DOHH2 (cell line): Measurements from ENCODE around the gene ADORA1.

ENCODE experiments used
- EZH2phosphoT487 ChIP-seq: fragments of 200-600 bp; sonication (generic); IDR thresholded peaks from 2 replicates; pipeline ENCODE4 v1.6.1; 2017; ENCODE audit warnings: borderline replicate concordance, mild to moderate bottlenecking, antibody characterized with exemption, low read length, moderate library complexity, mixed read lengths
- TF ChIP-seq, protein P1 (sequence below): fragments of 200-600 bp; sonication (generic); IDR thresholded peaks from one replicate; pipeline ENCODE4 v1.5.1; 2014; ENCODE audit warnings: antibody characterized with exemption, mild to moderate bottlenecking, low read depth, low read length; ENCODE audit not compliant: poor library complexity, severe bottlenecking

DNA sequence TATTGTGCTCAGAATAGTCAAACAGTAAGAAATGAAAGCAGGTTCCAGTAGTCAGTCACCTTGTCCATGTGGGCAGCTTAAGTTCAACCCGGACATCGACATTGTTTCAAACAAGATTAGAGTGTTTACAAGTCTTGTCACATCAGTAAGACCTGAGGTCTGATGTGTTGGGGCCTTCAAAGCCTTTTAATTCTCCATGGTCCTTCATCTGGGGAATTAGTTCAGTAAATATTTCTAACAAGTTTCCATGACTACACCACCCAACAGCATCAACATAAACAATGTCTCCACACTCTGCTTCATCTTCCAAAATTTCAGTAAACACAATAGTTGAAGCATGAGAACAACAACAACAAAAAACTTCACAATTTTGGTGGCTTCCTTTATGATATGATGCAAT lies 15.1 kb upstream of the ADORA1 start:
- TF ChIP-seq, protein P1, sequence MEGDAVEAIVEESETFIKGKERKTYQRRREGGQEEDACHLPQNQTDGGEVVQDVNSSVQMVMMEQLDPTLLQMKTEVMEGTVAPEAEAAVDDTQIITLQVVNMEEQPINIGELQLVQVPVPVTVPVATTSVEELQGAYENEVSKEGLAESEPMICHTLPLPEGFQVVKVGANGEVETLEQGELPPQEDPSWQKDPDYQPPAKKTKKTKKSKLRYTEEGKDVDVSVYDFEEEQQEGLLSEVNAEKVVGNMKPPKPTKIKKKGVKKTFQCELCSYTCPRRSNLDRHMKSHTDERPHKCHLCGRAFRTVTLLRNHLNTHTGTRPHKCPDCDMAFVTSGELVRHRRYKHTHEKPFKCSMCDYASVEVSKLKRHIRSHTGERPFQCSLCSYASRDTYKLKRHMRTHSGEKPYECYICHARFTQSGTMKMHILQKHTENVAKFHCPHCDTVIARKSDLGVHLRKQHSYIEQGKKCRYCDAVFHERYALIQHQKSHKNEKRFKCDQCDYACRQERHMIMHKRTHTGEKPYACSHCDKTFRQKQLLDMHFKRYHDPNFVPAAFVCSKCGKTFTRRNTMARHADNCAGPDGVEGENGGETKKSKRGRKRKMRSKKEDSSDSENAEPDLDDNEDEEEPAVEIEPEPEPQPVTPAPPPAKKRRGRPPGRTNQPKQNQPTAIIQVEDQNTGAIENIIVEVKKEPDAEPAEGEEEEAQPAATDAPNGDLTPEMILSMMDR = no peak
- TF ChIP-seq EZH2phosphoT487 = no peak
